8988T (cell line): ENCODE measurements around the gene ZNF253.
A peak's percentile ranks its signal among the peaks of the same experiment; 100 is the strongest.
"Not testable (repeated sequence)": the region's sequence is repeated elsewhere in the genome, so short reads cannot be mapped to it uniquely, and the experiment has no call there.

Experiments used
- DNase-seq: peaks from one replicate; pipeline ENCODE4 v3.0.0; 2011

The ZNF253 gene

GRCh38 chr19:19900729-19901444 is 35.2 kb downstream of the ZNF253 start, which contains the start of gene ZNF93:
Gene ZNF93 (plus strand): TSS chr19:19900946. CDS start chr19:19901089, 143 bp downstream.
- peak; percentile 49 for DNase-seq

- not testable (repeated sequence) for DNase-seq
These were observed 41.9 kb downstream of the ZNF253 start for GRCh38 chr19:19907551-19907950.

GRCh38 chr19:19909654-19910053 is 44.0 kb downstream of the ZNF253 start:
- no peak for DNase-seq

GRCh38 chr19:19911150-19911549 is 45.5 kb downstream of the ZNF253 start:
- DNase-seq: no peak

- DNase-seq: no peak
These were observed 48.9 kb downstream of the ZNF253 start for GRCh38 chr19:19914596-19914995.

- DNase-seq: not testable (repeated sequence)
These were observed 64.7 kb downstream of the ZNF253 start for GRCh38 chr19:19930417-19930816.

GRCh38 chr19:19933432-19934314 is 68.0 kb downstream of the ZNF253 start:
- DNase-seq: not testable (repeated sequence)

GRCh38 chr19:19937403-19937802 is 71.7 kb downstream of the ZNF253 start:
- DNase-seq: no peak

- DNase-seq: no peak
These were observed 72.8 kb downstream of the ZNF253 start for GRCh38 chr19:19938449-19938848.

GRCh38 chr19:19943848-19944582 is 78.3 kb downstream of the ZNF253 start:
- DNase-seq: no peak
